Aorta (tissue), 5 donors: ENCODE measurements around the gene CAV1. TPM values are rescaled to one million over a fixed set of nuclear protein-coding genes. Genes with fewer than 3 reads are reported as not detected.

ENCODE experiments used
- ATAC-seq: fragments of 200-7000 bp; cut with Tn5 transposase; one replicate; pipeline ENCODE4 v1.9.1; 2022; ENCODE audit warnings: moderate library complexity; ENCODE audit not compliant: low FRiP score
- DNase-seq, 2 donors: peaks; one replicate each; pipeline ENCODE4 v3.0.0-alpha.2; 2020
- H3K27ac ChIP-seq, 2 donors: one replicate each; pipeline ENCODE4 v1.5.1; 2013; ENCODE audit warnings: low read length in 2 of 2, mild to moderate bottlenecking in 2 of 2, moderate library complexity in 2 of 2, control low read depth in 1 of 2, inconsistent platforms in 1 of 2, low read depth in 1 of 2
- H3K27me3 ChIP-seq, 2 donors: one replicate each; pipeline ENCODE4 v1.6.1; 2013; ENCODE audit warnings: control low read depth in 1 of 2, low read length in 1 of 2, mild to moderate bottlenecking in 1 of 2, moderate library complexity in 1 of 2; ENCODE audit not compliant: insufficient read depth in 2 of 2, control insufficient read depth in 1 of 2
- H3K36me3 ChIP-seq, 2 donors: one replicate each; pipeline ENCODE4 v1.6.1; 2013; ENCODE audit warnings: control low read depth in 1 of 2, low read length in 1 of 2, mild to moderate bottlenecking in 1 of 2; ENCODE audit not compliant: insufficient read depth in 2 of 2, control insufficient read depth in 1 of 2
- H3K4me1 ChIP-seq, 2 donors: one replicate each; pipeline ENCODE4 v1.6.1; 2013; ENCODE audit warnings: low read length in 2 of 2, control low read depth in 1 of 2, mild to moderate bottlenecking in 1 of 2, moderate library complexity in 1 of 2; ENCODE audit not compliant: insufficient read depth in 2 of 2, control insufficient read depth in 1 of 2
- H3K4me3 ChIP-seq, 2 donors: one replicate each; pipeline ENCODE4 v1.5.1; 2013; ENCODE audit warnings: low read length in 2 of 2, control low read depth in 1 of 2, mild to moderate bottlenecking in 1 of 2
- H3K9me3 ChIP-seq: one replicate; pipeline ENCODE4 v1.6.1; 2013; ENCODE audit warnings: mild to moderate bottlenecking, low read length; ENCODE audit not compliant: control insufficient read depth
- WGBS, 2 donors: extraction: QIAGEN DNeasy Blood & Tissue Kit; methylation state at CpG; one replicate each; pipeline ENCODE4 v1.1.7; 2013; 5-methylcytosine and 5-hydroxymethylcytosine counted together
- intact Hi-C, 2 donors: fragments of 100-400 bp; cut with DNase I; formaldehyde crosslinking; loops; one replicate each; pipeline versions ENCODE4 v1.14.2 to v1.15.0; 2022
- polyA plus RNA-seq, 2 donors: library from polyadenylated mRNA; stranded (reverse); fragments of 200-250 nt; gene quantifications; one replicate each; pipeline ENCODE4 v1.2.3, GENCODE V29; 2013
- total RNA-seq, 2 donors: library from RNA; stranded (reverse); fragmentation: NEBNext Ultra II Directional; extraction: Animal tissue kit (Norgen Biotek cat#: 25700); gene quantifications; one replicate each; pipeline ENCODE4 v1.2.1, GENCODE V29; 2021
- donor health status: healthy with polysubstance abuse.
- donor health status: Bipolar disorder and iron deficiency.
- donor health status: DM: no; HTN: no; CAD: no.
- donor health status: DM: no; HTN: no; CAD: no.
- donor health status: DM: yes; HTN: yes; CAD: no.

The CAV1 gene
- total and polyA plus RNA-seq, 4 donors = 133 to 230 (median 229) TPM

DNA sequence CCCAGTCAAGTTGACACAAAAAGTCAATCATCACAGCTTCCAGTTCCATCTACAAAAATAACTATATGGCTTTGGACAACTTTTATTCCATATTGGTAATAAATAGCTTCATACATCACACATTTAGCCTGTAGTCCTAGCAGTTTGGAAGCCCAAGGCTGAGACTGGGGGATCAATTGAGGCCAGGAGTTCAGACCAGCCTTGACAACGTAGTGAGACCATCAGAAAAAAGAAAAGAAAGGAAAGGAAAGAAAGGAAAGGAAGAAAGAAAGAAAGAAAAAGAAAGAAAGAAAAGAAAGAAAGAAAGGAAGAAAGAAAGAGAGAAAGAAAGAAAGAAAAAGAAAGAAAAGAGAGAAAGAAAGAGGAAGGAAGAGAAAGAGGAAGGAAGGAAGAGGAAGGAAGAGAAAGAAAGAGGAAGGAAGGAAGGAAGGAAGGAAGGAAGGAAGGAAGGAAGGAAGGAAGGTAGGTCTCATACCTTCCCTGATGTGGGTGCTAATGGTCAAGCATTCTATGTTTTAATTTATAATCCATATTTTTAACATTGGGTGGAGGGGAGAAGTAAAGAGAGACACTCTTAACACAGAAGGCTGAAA lies 37.8 kb downstream of the CAV1 start:
- 91 to 92% methylated on average over 1 of the region's 1 CpG for WGBS, 2 donors
- peak overlapping the region in 1 of 2 donors; percentile 83 for H3K27ac ChIP-seq
- intact Hi-C loops = no loop called here
- peaks cover 2 to 6% of the 10 kb centered on the region in 2 donors for H3K36me3 ChIP-seq
- no peaks in the 10 kb centered on the region for H3K9me3 ChIP-seq
- peaks cover 0 to 5% of the 10 kb centered on the region in 2 donors for H3K4me1 ChIP-seq
- ATAC-seq (no peak), DNase-seq (no peak)
- H3K4me3 ChIP-seq = no peak overlapping the region
- H3K27me3 ChIP-seq = no peaks in the 10 kb centered on the region

DNA sequence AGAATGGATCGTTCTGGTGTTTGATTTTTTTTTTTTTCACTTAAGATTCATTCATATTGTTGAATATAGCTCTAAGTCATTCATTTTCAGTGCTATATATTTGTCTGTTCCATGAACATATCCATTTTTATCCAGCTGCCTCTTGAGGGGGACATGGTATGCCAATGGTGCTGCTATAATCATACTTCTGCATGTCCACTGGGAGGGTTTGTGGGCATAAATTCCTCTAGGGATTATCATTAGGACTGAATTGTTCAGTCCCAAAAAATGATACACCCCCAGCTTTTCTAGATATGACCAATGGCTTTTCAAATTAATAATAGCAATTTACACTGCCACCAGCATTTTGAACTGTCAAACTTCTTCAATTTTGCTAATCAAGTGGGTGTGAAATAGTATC lies 41.1 kb downstream of the CAV1 start:
- H3K27ac ChIP-seq = no peak overlapping the region
- no peak overlapping the region for H3K4me3 ChIP-seq
- H3K4me1 ChIP-seq = peaks cover 0 to 2% of the 10 kb centered on the region in 2 donors
- WGBS, 2 donors = 87 to 89% methylated on average over 1 of the region's 1 CpG
- intact Hi-C loops = no loop called here
- H3K9me3 ChIP-seq = no peaks in the 10 kb centered on the region
- H3K36me3 ChIP-seq = no peaks in the 10 kb centered on the region
- DNase-seq (no peak), ATAC-seq (no peak)
- H3K27me3 ChIP-seq = no peaks in the 10 kb centered on the region

DNA sequence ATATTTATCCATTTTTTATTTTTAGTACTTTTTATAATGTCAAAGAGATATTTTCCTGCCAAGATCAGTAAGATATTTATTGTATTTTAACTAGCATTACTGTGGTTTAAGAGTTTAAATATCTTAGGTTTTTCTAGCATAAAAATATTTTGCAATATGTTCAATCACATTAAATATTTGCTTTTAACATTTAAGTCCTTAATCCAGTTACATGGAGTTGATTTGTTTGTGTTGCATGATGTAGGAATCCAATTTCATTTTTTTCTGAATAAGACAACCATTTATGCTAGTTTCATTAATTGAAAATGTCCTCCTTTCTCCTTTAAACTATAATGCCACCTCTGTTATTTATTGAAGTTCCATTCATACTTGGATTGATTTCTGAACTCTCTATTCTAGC lies 41.8 kb downstream of the CAV1 start:
- Histone ChIP-seq H3K27me3 (no peaks in the 10 kb centered on the region), H3K4me3 (no peak overlapping the region), H3K4me1 (peaks cover 0 to 6% of the 10 kb centered on the region in 2 donors), H3K9me3 (no peaks in the 10 kb centered on the region), H3K36me3 (no peaks in the 10 kb centered on the region), H3K27ac (no peak overlapping the region)
- DNase-seq = no peak
- ATAC-seq = no peak
- intact Hi-C loops = no loop called here

DNA sequence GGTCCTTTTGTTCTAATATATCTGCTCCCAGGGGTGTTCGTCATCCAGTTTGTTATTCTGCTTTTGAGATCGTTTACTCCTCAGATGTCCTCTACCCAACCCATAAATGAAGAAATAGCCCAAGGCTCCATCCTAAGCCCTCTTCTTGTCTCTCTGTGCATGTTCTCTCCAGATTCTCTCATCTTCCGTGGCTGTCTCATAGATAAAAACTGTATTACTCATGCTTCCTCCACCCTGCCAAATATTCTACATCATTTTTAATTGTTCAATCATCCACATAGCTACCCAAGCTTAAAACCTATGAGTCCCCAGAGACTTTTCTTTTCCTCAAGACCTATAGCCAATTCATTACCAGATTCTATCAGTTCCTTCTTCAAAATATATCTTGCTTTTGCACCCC lies 44.9 kb downstream of the CAV1 start:
- no peak overlapping the region for H3K4me3 ChIP-seq
- 84 to 85% methylated on average over 3 of the region's 3 CpGs for WGBS, 2 donors
- no peak overlapping the region for H3K27ac ChIP-seq
- H3K36me3 ChIP-seq = no peaks in the 10 kb centered on the region
- ATAC-seq = no peak
- peaks cover 0 to 6% of the 10 kb centered on the region in 2 donors for H3K4me1 ChIP-seq
- intact Hi-C loops = loop anchor here in 1 of 2 donors (10.0 kb wide), 1 partner anchor 125 kb away; no protein-coding TSS in a partner anchor
- no peaks in the 10 kb centered on the region for H3K9me3 ChIP-seq
- no peak for DNase-seq
- no peaks in the 10 kb centered on the region for H3K27me3 ChIP-seq

DNA sequence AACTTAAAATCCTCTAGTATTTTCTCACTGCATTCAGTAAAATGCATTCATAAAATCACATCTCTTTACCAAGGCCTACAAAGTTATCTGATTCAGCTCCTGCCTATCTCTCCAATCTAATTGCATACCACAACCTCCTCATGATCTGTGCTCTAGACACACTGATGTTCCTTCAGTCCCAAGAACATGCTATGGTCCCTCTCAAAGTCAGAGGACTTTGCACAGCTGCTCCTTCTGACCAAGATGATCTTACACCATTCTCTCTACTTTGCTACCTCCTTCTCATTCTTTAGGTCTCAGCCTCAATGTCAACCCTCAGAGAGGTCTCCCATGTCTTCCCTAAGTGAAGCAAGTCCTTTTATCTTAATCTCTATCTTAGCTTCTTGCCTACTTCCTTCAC lies 45.5 kb downstream of the CAV1 start:
- intact Hi-C loops = loop anchor here in 1 of 2 donors (10.0 kb wide), 1 partner anchor 126 kb away; no protein-coding TSS in a partner anchor
- no peak for ATAC-seq
- no peak overlapping the region for H3K27ac ChIP-seq

DNA sequence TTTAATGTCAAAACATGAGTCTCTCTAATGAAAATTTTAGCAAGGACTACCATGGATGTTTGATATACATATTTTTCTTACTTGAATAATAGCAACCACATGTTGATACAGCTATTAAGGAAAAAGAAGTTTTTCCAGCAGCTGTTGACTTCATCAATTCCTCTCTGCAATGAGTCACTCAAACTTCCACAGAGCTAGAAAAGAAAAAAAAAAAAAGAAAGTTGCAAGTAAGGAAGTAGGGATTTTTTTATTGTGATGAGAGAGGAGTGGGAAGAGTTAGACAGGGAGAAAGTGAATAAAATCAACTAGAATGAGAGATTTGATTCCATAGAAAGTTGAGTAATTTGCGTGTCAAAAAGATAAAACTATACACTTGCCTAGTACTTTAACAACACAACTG lies 46.2 kb downstream of the CAV1 start:
- DNase-seq (no peak), ATAC-seq (no peak)
- WGBS, 2 donors = 30 to 37% methylated on average over 1 of the region's 1 CpG
- H3K27me3 ChIP-seq = no peaks in the 10 kb centered on the region
- no peak overlapping the region for H3K4me3 ChIP-seq
- H3K9me3 ChIP-seq = no peaks in the 10 kb centered on the region
- no peak overlapping the region for H3K27ac ChIP-seq
- intact Hi-C loops = loop anchor here in 1 of 2 donors (10.0 kb wide), 1 partner anchor 126 kb away; no protein-coding TSS in a partner anchor
- peaks cover 0 to 6% of the 10 kb centered on the region in 2 donors for H3K4me1 ChIP-seq
- H3K36me3 ChIP-seq = no peaks in the 10 kb centered on the region

More for the DNA sequence above, 45.5 kb downstream of the CAV1 start:
- Histone ChIP-seq H3K9me3 (no peaks in the 10 kb centered on the region), H3K4me1 (peaks cover 0 to 6% of the 10 kb centered on the region in 2 donors), H3K36me3 (no peaks in the 10 kb centered on the region), H3K4me3 (no peak overlapping the region), H3K27me3 (no peaks in the 10 kb centered on the region)
- no peak for DNase-seq

DNA sequence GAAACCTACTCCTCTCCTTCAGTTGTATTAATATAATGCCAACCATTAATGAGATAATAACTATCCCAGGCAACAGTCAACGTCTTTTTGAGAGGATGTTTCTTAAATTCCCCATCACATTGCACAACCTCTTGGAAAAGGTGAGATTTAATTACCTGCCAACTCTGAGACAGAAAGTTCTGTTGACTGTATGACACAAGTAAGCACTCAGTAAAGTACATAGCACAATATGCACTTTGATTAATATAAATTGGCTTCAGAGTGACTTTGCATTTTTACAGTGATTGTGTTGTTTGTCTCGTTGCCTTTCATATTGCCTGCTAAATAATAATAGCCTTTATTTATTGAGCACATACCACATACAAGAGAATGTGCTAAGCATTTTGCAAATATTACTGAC lies 46.7 kb downstream of the CAV1 start:
- ATAC-seq = no peak
- no peaks in the 10 kb centered on the region for H3K9me3 ChIP-seq
- 78 to 81% methylated on average over 2 of the region's 2 CpGs for WGBS, 2 donors
- H3K4me1 ChIP-seq = peaks cover under 1 to 6% of the 10 kb centered on the region in 2 donors
- H3K4me3 ChIP-seq = no peak overlapping the region
- DNase-seq = no peak
- intact Hi-C loops = loop anchor here in 1 of 2 donors (10.0 kb wide), 1 partner anchor 127 kb away; no protein-coding TSS in a partner anchor
- H3K36me3 ChIP-seq = no peaks in the 10 kb centered on the region
- no peak overlapping the region for H3K27ac ChIP-seq
- no peaks in the 10 kb centered on the region for H3K27me3 ChIP-seq

DNA sequence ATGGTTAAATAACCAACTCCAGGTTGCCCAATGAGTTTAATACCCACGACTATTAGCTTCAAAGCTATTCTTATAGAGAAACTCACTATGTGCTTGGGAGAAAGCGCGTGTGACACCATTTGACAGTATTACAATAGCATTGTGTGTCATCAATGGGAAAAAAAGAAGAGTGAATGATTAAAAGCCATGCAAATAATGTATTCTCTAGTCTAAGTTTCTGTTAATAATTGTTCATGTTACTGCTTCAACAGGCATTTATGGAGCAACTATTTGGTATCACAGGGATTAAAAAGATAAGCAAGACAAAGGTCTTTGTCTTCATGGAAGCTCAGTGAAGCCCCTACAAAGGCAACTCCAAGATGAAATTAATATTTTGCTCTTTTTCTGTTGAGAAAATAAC lies 47.2 kb downstream of the CAV1 start:
- peaks cover 3 to 6% of the 10 kb centered on the region in 2 donors for H3K4me1 ChIP-seq
- H3K9me3 ChIP-seq = no peaks in the 10 kb centered on the region
- H3K27ac ChIP-seq = no peak overlapping the region
- DNase-seq = no peak
- intact Hi-C loops = loop anchor here in 1 of 2 donors (10.0 kb wide), 1 partner anchor 127 kb away; no protein-coding TSS in a partner anchor
- no peaks in the 10 kb centered on the region for H3K36me3 ChIP-seq
- no peak overlapping the region for H3K4me3 ChIP-seq
- WGBS, 2 donors = 91 to 97% methylated on average over 3 of the region's 3 CpGs
- H3K27me3 ChIP-seq = no peaks in the 10 kb centered on the region
- ATAC-seq = no peak

DNA sequence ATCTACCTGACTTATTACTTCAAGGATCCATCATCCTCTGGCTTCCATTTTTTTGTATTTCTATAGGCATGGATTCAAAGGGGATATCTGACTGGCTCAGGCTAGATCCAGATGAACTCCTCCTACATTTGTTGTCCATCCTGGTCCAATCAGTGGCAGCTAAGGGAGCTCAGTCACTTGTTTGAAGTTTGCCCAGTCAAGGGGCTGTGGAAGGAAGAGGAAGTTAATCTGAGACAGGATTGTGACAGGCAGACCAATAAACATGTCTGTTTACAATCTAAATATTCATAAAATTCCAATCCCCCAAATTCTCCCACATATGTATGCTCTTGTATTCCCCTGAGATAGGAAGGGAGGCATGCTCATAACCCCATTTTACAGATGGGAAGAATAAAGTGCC lies 48.7 kb downstream of the CAV1 start:
- Histone ChIP-seq H3K27me3 (no peaks in the 10 kb centered on the region), H3K36me3 (no peaks in the 10 kb centered on the region), H3K27ac (no peak overlapping the region), H3K9me3 (no peaks in the 10 kb centered on the region), H3K4me1 (peaks cover 9 to 11% of the 10 kb centered on the region in 2 donors), H3K4me3 (no peak overlapping the region)
- ATAC-seq = no peak
- DNase-seq = no peak
- intact Hi-C loops = loop anchor here in 1 of 2 donors (10.0 kb wide), 1 partner anchor 129 kb away; no protein-coding TSS in a partner anchor
